Nephron (organoid): ENCODE data around the gene NFS1.
"Not testable (repeated sequence)": the region's sequence is repeated elsewhere in the genome, so short reads cannot be mapped to it uniquely, and the experiment has no call there.

Source experiments
- H3K27ac Mint-ChIP-seq, 3 experiments: 2 replicates each; pipeline ENCODE4 v1.8.0; 2020; ENCODE audit warnings: mixed read lengths in 3 of 3, mild to moderate bottlenecking in 2 of 3, moderate library complexity in 1 of 3
- H3K27me3 Mint-ChIP-seq: 2 replicates; pipeline ENCODE4 v1.8.0; 2021; ENCODE audit warnings: low read depth, mild to moderate bottlenecking, moderate library complexity, mixed read lengths
- H3K36me3 Mint-ChIP-seq: 2 replicates; pipeline ENCODE4 v1.8.0; 2020; ENCODE audit warnings: low read depth, mixed read lengths
- H3K4me1 Mint-ChIP-seq: 2 replicates; pipeline ENCODE4 v1.8.0; 2020; ENCODE audit warnings: mixed read lengths
- H3K4me3 Mint-ChIP-seq, 3 experiments: 2 replicates each; pipeline ENCODE4 v1.8.0; 2020; ENCODE audit warnings: mild to moderate bottlenecking in 3 of 3, mixed read lengths in 3 of 3, moderate library complexity in 2 of 3
- H3K9me3 Mint-ChIP-seq: 2 replicates; pipeline ENCODE4 v1.8.0; 2020; ENCODE audit warnings: mixed read lengths
- CTCF ChIP-seq, 3 experiments: fragments of 200-600 bp; sonication (generic); IDR thresholded peaks; one replicate each; pipeline ENCODE4 v1.5.0; 2021; ENCODE audit warnings: antibody characterized with exemption in 3 of 3; ENCODE audit not compliant: unreplicated experiment in 3 of 3

The NFS1 gene

GRCh38 chr20:35697696-35698297 lies 1.4 kb downstream of the NFS1 start:
- Mint-ChIP-seq H3K36me3 (peaks cover 25% of the 10 kb centered on the region), H3K9me3 (no peaks in the 10 kb centered on the region), H3K27ac (peak overlapping the region; percentile 51 to 93 (median 89)), H3K4me1 (peaks cover 30% of the 10 kb centered on the region), H3K4me3 (peak overlapping the region; percentile 91 to 97 (median 97)), H3K27me3 (no peaks in the 10 kb centered on the region)
- TF ChIP-seq CTCF (IDR thresholded peaks at IDR 0.05; ENCODE audit: unreplicated experiment in 3 of 3), result no peak

GRCh38 chr20:35695978-35696377 lies 3.2 kb downstream of the NFS1 start:
- no peaks in the 10 kb centered on the region for H3K27me3 Mint-ChIP-seq
- peak overlapping the region; percentile 35 to 73 (median 43) for H3K4me3 Mint-ChIP-seq
- no peaks in the 10 kb centered on the region for H3K9me3 Mint-ChIP-seq
- no peak for TF ChIP-seq CTCF (IDR thresholded peaks at IDR 0.05; ENCODE audit: unreplicated experiment in 3 of 3)
- H3K36me3 Mint-ChIP-seq, result peaks cover 13% of the 10 kb centered on the region
- no peak overlapping the region for H3K27ac Mint-ChIP-seq
- H3K4me1 Mint-ChIP-seq, result peaks cover 30% of the 10 kb centered on the region

GRCh38 chr20:35695245-35695749 lies 3.9 kb downstream of the NFS1 start:
- peaks cover 19% of the 10 kb centered on the region for H3K36me3 Mint-ChIP-seq
- no peak overlapping the region for H3K27ac Mint-ChIP-seq
- H3K4me1 Mint-ChIP-seq, result peaks cover 23% of the 10 kb centered on the region
- H3K27me3 Mint-ChIP-seq, result no peaks in the 10 kb centered on the region
- peak overlapping the region; percentile 33 to 68 (median 64) for H3K4me3 Mint-ChIP-seq
- TF ChIP-seq CTCF (IDR thresholded peaks at IDR 0.05; ENCODE audit: unreplicated experiment in 3 of 3), result no peak
- no peaks in the 10 kb centered on the region for H3K9me3 Mint-ChIP-seq

- H3K9me3 Mint-ChIP-seq, result no peaks in the 10 kb centered on the region
- H3K4me1 Mint-ChIP-seq, result no peaks in the 10 kb centered on the region
- no peak overlapping the region for H3K4me3 Mint-ChIP-seq
- H3K36me3 Mint-ChIP-seq, result peaks cover 41% of the 10 kb centered on the region
- no peak for TF ChIP-seq CTCF (IDR thresholded peaks at IDR 0.05; ENCODE audit: unreplicated experiment in 3 of 3)
- no peaks in the 10 kb centered on the region for H3K27me3 Mint-ChIP-seq
- no peak overlapping the region for H3K27ac Mint-ChIP-seq
These were observed 8.9 kb downstream of the NFS1 start for GRCh38 chr20:35690265-35690664.

GRCh38 chr20:35686872-35687271 lies 12.3 kb downstream of the NFS1 start:
- H3K4me1 Mint-ChIP-seq, H3K27ac Mint-ChIP-seq, H3K27me3 Mint-ChIP-seq, H3K4me3 Mint-ChIP-seq, H3K9me3 Mint-ChIP-seq: not testable (repeated sequence)
- peaks cover 38% of the 10 kb centered on the region for H3K36me3 Mint-ChIP-seq

GRCh38 chr20:35685368-35685767 lies 13.8 kb downstream of the NFS1 start:
- H3K4me3 Mint-ChIP-seq, H3K9me3 Mint-ChIP-seq, H3K27ac Mint-ChIP-seq, H3K4me1 Mint-ChIP-seq, H3K27me3 Mint-ChIP-seq: not testable (repeated sequence)
- peaks cover 33% of the 10 kb centered on the region for H3K36me3 Mint-ChIP-seq

GRCh38 chr20:35681960-35682359 lies 17.2 kb downstream of the NFS1 start:
- Mint-ChIP-seq H3K4me3 (no peak overlapping the region), H3K27ac (no peak overlapping the region), H3K36me3 (peaks cover 9% of the 10 kb centered on the region), H3K9me3 (no peaks in the 10 kb centered on the region), H3K27me3 (no peaks in the 10 kb centered on the region), H3K4me1 (no peaks in the 10 kb centered on the region)
- no peak for TF ChIP-seq CTCF (IDR thresholded peaks at IDR 0.05; ENCODE audit: unreplicated experiment in 3 of 3)
